Liver (tissue), 3 donors: ENCODE measurements around the gene EAPP.
"Not testable (repeated sequence)": the region's sequence is repeated elsewhere in the genome, so short reads cannot be mapped to it uniquely, and the experiment has no call there.

Experiments
- GABPA ChIP-seq, 2 donors: IDR thresholded peaks in 1 of 2; conservative IDR thresholded peaks in 1 of 2; 2 replicates each; pipeline ENCODE4 v1.6.1; 2016; ENCODE audit warnings: antibody characterized with exemption in 2 of 2, mild to moderate bottlenecking in 1 of 2, moderate library complexity in 1 of 2
- YY1 ChIP-seq: IDR thresholded peaks from 2 replicates; pipeline ENCODE4 v1.6.1; 2016; ENCODE audit warnings: antibody characterized with exemption, mild to moderate bottlenecking
- TF ChIP-seq, protein P1 (sequence below): fragments of 150-350 bp; IDR thresholded peaks from 2 replicates; pipeline ENCODE4 v1.5.1; 2017; ENCODE audit warnings: improper control_type of control experiment, low read depth, low read length; ENCODE audit not compliant: missing input control
- donor health status: healthy.
- donor health status: healthy.

- not testable (repeated sequence) for TF ChIP-seq GABPA (IDR thresholded peaks at IDR 0.05 in 1 of 2, conservative IDR thresholded peaks at IDR 0.05 in 1 of 2); YY1
- TF ChIP-seq, protein P1, sequence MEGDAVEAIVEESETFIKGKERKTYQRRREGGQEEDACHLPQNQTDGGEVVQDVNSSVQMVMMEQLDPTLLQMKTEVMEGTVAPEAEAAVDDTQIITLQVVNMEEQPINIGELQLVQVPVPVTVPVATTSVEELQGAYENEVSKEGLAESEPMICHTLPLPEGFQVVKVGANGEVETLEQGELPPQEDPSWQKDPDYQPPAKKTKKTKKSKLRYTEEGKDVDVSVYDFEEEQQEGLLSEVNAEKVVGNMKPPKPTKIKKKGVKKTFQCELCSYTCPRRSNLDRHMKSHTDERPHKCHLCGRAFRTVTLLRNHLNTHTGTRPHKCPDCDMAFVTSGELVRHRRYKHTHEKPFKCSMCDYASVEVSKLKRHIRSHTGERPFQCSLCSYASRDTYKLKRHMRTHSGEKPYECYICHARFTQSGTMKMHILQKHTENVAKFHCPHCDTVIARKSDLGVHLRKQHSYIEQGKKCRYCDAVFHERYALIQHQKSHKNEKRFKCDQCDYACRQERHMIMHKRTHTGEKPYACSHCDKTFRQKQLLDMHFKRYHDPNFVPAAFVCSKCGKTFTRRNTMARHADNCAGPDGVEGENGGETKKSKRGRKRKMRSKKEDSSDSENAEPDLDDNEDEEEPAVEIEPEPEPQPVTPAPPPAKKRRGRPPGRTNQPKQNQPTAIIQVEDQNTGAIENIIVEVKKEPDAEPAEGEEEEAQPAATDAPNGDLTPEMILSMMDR = not testable (repeated sequence)
Measured at GRCh38 chr14:34556498-34556829, 17.0 kb upstream of the EAPP start.
